ENCODE data around the gene TGFBR3.

TGFBR3 gene

GRCh38 chr1:91866425-91866824 lies 19.5 kb downstream of the TGFBR3 start:
- H3K27ac ChIP-seq, result no peak overlapping the region
- DNase-seq (ENCODE audit: low spot score), result no peak
- POLR2A ChIA-PET (ENCODE audit: low non-redundant PET), result no interaction called here
- CTCF ChIA-PET, result no interaction called here
- TF ChIP-seq CTCF (conservative IDR thresholded peaks at IDR 0.05; ENCODE audit: low read depth), result no peak

GRCh38 chr1:91864017-91864700 lies 21.8 kb downstream of the TGFBR3 start:
- no peak for TF ChIP-seq CTCF (conservative IDR thresholded peaks at IDR 0.05; ENCODE audit: low read depth)
- DNase-seq (ENCODE audit: low spot score), result peak; percentile 53
- peak overlapping the region; percentile 98 for H3K27ac ChIP-seq
- ChIA-PET CTCF (interaction anchor here (0.6 to 1.7 kb wide), 3 partner anchors 20 to 291 kb away, joined by 3 to 7 read pairs (median 3); no protein-coding TSS in a partner anchor), POLR2A (ENCODE audit: low non-redundant PET) (no interaction called here)

GRCh38 chr1:91863498-91863897 lies 22.5 kb downstream of the TGFBR3 start:
- POLR2A ChIA-PET (ENCODE audit: low non-redundant PET), result no interaction called here
- H3K27ac ChIP-seq, result no peak overlapping the region; the same call in 1 of the 2 replicates

GRCh38 chr1:91862120-91862519 lies 23.8 kb downstream of the TGFBR3 start:
- ChIA-PET POLR2A (ENCODE audit: low non-redundant PET) (no interaction called here), CTCF (no interaction called here)
- no peak overlapping the region for H3K27ac ChIP-seq
- TF ChIP-seq CTCF (conservative IDR thresholded peaks at IDR 0.05; ENCODE audit: low read depth), result no peak
- DNase-seq (ENCODE audit: low spot score), result no peak

More at GRCh38 chr1:91863498-91863897, 22.5 kb downstream of the TGFBR3 start:
- CTCF ChIA-PET, result interaction anchor here (0.6 to 1.7 kb wide), 3 partner anchors 21 to 291 kb away, joined by 3 to 7 read pairs (median 3); no protein-coding TSS in a partner anchor
- no peak for TF ChIP-seq CTCF (conservative IDR thresholded peaks at IDR 0.05; ENCODE audit: low read depth)
- DNase-seq (ENCODE audit: low spot score), result no peak

- DNase-seq (ENCODE audit: low spot score), result no peak
- no peak overlapping the region for H3K27ac ChIP-seq
- no peak for TF ChIP-seq CTCF (conservative IDR thresholded peaks at IDR 0.05; ENCODE audit: low read depth)
- POLR2A ChIA-PET (ENCODE audit: low non-redundant PET), result no interaction called here
- CTCF ChIA-PET, result no interaction called here
Observed at GRCh38 chr1:91857557-91858239, 28.3 kb downstream of the TGFBR3 start.

GRCh38 chr1:91856996-91857395 lies 29.0 kb downstream of the TGFBR3 start:
- no peak overlapping the region for H3K27ac ChIP-seq
- ChIA-PET CTCF (interaction anchor here (0.7 kb wide), 1 partner anchor 83 kb away, joined by 4 read pairs; no protein-coding TSS in a partner anchor), POLR2A (ENCODE audit: low non-redundant PET) (no interaction called here)
- DNase-seq (ENCODE audit: low spot score), result no peak
- TF ChIP-seq CTCF (conservative IDR thresholded peaks at IDR 0.05; ENCODE audit: low read depth), result no peak

All from RWPE1 (cell line).